ENCODE measurements around the gene PYGL.

DNA sequence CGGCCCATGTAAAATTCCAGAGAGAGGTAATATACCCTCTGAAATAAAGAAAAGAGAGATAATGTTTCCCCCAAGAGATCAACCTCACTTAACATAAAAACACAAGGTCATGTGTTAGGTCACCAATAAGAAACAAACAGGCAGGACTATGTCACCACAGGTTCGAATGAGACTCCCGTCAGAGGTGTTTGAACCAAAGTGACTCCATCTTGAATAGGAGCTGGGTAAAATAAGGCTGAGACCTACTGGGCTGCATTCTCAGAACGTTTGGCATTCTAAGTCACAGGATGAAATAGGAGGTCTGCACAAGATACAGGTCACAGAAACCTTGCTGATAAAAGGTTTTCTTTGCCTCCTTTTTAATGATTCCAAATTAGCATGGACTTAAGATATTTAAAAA, 6.5 kb downstream of the PYGL start:
- TF ChIP-seq, protein P1, sequence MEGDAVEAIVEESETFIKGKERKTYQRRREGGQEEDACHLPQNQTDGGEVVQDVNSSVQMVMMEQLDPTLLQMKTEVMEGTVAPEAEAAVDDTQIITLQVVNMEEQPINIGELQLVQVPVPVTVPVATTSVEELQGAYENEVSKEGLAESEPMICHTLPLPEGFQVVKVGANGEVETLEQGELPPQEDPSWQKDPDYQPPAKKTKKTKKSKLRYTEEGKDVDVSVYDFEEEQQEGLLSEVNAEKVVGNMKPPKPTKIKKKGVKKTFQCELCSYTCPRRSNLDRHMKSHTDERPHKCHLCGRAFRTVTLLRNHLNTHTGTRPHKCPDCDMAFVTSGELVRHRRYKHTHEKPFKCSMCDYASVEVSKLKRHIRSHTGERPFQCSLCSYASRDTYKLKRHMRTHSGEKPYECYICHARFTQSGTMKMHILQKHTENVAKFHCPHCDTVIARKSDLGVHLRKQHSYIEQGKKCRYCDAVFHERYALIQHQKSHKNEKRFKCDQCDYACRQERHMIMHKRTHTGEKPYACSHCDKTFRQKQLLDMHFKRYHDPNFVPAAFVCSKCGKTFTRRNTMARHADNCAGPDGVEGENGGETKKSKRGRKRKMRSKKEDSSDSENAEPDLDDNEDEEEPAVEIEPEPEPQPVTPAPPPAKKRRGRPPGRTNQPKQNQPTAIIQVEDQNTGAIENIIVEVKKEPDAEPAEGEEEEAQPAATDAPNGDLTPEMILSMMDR (IDR thresholded peaks at IDR 0.05; ENCODE audit: low read depth, low read length), result no peak
- no peak for TF ChIP-seq EZH2phosphoT487 (IDR thresholded peaks at IDR 0.05; ENCODE audit: low read depth)
